Mesenchymal stem cell (in vitro differentiated cells and primary cell): ENCODE measurements around the gene ADGRV1.
"Not testable (repeated sequence)": the region's sequence is repeated elsewhere in the genome, so short reads cannot be mapped to it uniquely, and the experiment has no call there.

Source experiments
- DNase-seq: peaks from one replicate; pipeline ENCODE4 v3.0.0-alpha.2; 2013
- H2AFZ ChIP-seq: one replicate; pipeline ENCODE4 v1.6.1; 2013; ENCODE audit warnings: low read depth, mild to moderate bottlenecking, control low read depth, inconsistent platforms, low read length, moderate library complexity
- H2AK5ac ChIP-seq: 2 replicates; pipeline ENCODE4 v1.6.1; 2013; ENCODE audit warnings: low read length, moderate library complexity, mild to moderate bottlenecking, inconsistent platforms; ENCODE audit not compliant: severe bottlenecking
- H2BK120ac ChIP-seq: one replicate; pipeline ENCODE4 v1.6.1; 2013; ENCODE audit warnings: low read depth, mild to moderate bottlenecking, inconsistent platforms, low read length, moderate library complexity
- H2BK12ac ChIP-seq, 2 experiments: one replicate each; pipeline ENCODE4 v1.6.1; 2013; ENCODE audit warnings: inconsistent platforms in 2 of 2, low read length in 2 of 2, mild to moderate bottlenecking in 2 of 2, moderate library complexity in 2 of 2, control low read depth in 1 of 2
- H2BK15ac ChIP-seq: one replicate; pipeline ENCODE4 v1.6.1; 2013; ENCODE audit warnings: mild to moderate bottlenecking, low read depth, inconsistent platforms; ENCODE audit not compliant: poor library complexity, severe bottlenecking
- H2BK5ac ChIP-seq: 2 replicates; pipeline ENCODE4 v1.6.1; 2013; ENCODE audit warnings: low read depth, mild to moderate bottlenecking, low read length, control low read depth, inconsistent platforms; ENCODE audit not compliant: poor library complexity, severe bottlenecking
- H3K14ac ChIP-seq, 2 experiments: one replicate each; pipeline ENCODE4 v1.6.1; 2013; ENCODE audit warnings: inconsistent platforms in 2 of 2, low read length in 2 of 2, control low read depth in 1 of 2, mild to moderate bottlenecking in 1 of 2, moderate library complexity in 1 of 2
- H3K18ac ChIP-seq, 2 experiments: one replicate each; pipeline ENCODE4 v1.6.1; 2013; ENCODE audit warnings: inconsistent platforms in 2 of 2, low read length in 2 of 2, control low read depth in 1 of 2, low read depth in 1 of 2, mild to moderate bottlenecking in 1 of 2
- H3K23ac ChIP-seq, 2 experiments: one replicate each; pipeline ENCODE4 v1.6.1; 2013; ENCODE audit warnings: inconsistent platforms in 2 of 2, low read length in 2 of 2, mild to moderate bottlenecking in 2 of 2, moderate library complexity in 2 of 2, control low read depth in 1 of 2
- H3K27ac ChIP-seq: 2 replicates; pipeline ENCODE4 v1.5.1; 2013; ENCODE audit warnings: mild to moderate bottlenecking, moderate library complexity, low read length, control low read depth, inconsistent platforms; ENCODE audit not compliant: poor library complexity, severe bottlenecking
- H3K27me3 ChIP-seq, 2 experiments: 2 replicates each; pipeline versions ENCODE4 v1.6.1 to v1.7.0; 2013; ENCODE audit warnings: low read length in 2 of 2, mild to moderate bottlenecking in 2 of 2, moderate library complexity in 2 of 2, control low read depth in 1 of 2, inconsistent platforms in 1 of 2; ENCODE audit not compliant: control insufficient read depth in 1 of 2, insufficient read depth in 1 of 2
- H3K36me3 ChIP-seq, 2 experiments: 2 replicates each; pipeline versions ENCODE4 v1.6.1 to v1.7.0; 2013; ENCODE audit warnings: low read length in 2 of 2, control low read depth in 1 of 2, inconsistent platforms in 1 of 2, low read depth in 1 of 2, mild to moderate bottlenecking in 1 of 2; ENCODE audit not compliant: insufficient read depth in 2 of 2, control insufficient read depth in 1 of 2
- H3K4ac ChIP-seq, 2 experiments: one replicate each; pipeline ENCODE4 v1.6.1; 2013; ENCODE audit warnings: inconsistent platforms in 2 of 2, low read length in 2 of 2, mild to moderate bottlenecking in 2 of 2, moderate library complexity in 2 of 2, control low read depth in 1 of 2, low read depth in 1 of 2
- H3K4me1 ChIP-seq: 2 replicates; pipeline ENCODE4 v1.6.1; 2013; ENCODE audit warnings: low read depth, low read length, control low read depth; ENCODE audit not compliant: control insufficient read depth, insufficient read depth
- H3K4me2 ChIP-seq: 2 replicates; pipeline ENCODE4 v1.6.1; 2013; ENCODE audit warnings: low read length, mild to moderate bottlenecking, inconsistent platforms; ENCODE audit not compliant: poor library complexity, severe bottlenecking
- H3K4me3 ChIP-seq, 2 experiments: 2 replicates each; pipeline versions ENCODE4 v1.5.1 to v1.7.0; 2013; ENCODE audit warnings: low read length in 2 of 2, mild to moderate bottlenecking in 2 of 2, control low read depth in 1 of 2, low read depth in 1 of 2; ENCODE audit not compliant: insufficient read depth in 1 of 2
- H3K79me1 ChIP-seq: replicated peaks from 2 replicates; pipeline ENCODE4 v1.6.1; 2013; ENCODE audit warnings: mild to moderate bottlenecking, control low read depth, low read length, inconsistent platforms; ENCODE audit not compliant: poor library complexity, severe bottlenecking
- H3K9ac ChIP-seq: 2 replicates; pipeline ENCODE4 v1.7.0; 2013; ENCODE audit warnings: mild to moderate bottlenecking, low read length, moderate library complexity
- H3K9me3 ChIP-seq: 2 replicates; pipeline ENCODE4 v1.7.0; 2013; ENCODE audit warnings: mild to moderate bottlenecking, low read length; ENCODE audit not compliant: control insufficient read depth
- H4K8ac ChIP-seq: one replicate; pipeline ENCODE4 v1.6.1; 2013; ENCODE audit warnings: inconsistent platforms, mild to moderate bottlenecking, low read length, moderate library complexity
- H4K91ac ChIP-seq: one replicate; pipeline ENCODE4 v1.6.1; 2013; ENCODE audit warnings: mild to moderate bottlenecking, low read length, inconsistent platforms
- WGBS: methylation state at CpG from one replicate; pipeline ENCODE4 v1.1.7; 2013; ENCODE audit warnings: mixed read lengths; 5-methylcytosine and 5-hydroxymethylcytosine counted together

The ADGRV1 gene

DNA sequence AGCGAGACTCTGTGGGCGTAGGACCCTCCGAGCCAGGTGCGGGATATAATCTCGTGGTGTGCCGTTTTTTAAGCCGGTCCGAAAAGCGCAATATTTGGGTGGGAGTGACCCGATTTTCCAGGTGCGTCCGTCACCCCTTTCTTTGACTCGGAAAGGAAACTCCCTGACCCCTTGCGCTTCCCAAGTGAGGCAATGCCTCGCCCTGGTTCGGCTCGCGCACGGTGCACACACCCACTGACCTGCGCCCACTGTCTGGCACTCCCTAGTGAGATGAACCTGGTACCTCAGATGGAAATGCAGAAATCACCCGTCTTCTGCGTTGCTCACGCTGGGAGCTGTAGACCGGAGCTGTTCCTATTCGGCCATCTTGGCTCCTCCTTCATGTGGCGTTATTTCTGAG, 263.5 kb downstream of the ADGRV1 start:
- H3K4me2 ChIP-seq, H2AFZ ChIP-seq, H3K36me3 ChIP-seq, H3K9ac ChIP-seq, H2BK5ac ChIP-seq, H3K4ac ChIP-seq, H3K27ac ChIP-seq, H2BK120ac ChIP-seq, H2AK5ac ChIP-seq, H3K4me3 ChIP-seq, H3K4me1 ChIP-seq, H3K9me3 ChIP-seq, H4K91ac ChIP-seq, H3K27me3 ChIP-seq, H2BK12ac ChIP-seq, H3K14ac ChIP-seq, H3K23ac ChIP-seq, H3K79me1 ChIP-seq, H4K8ac ChIP-seq, H3K18ac ChIP-seq, H2BK15ac ChIP-seq, DNase-seq: not testable (repeated sequence)
- 95% methylated on average over 21 of the region's 26 CpGs for WGBS

DNA sequence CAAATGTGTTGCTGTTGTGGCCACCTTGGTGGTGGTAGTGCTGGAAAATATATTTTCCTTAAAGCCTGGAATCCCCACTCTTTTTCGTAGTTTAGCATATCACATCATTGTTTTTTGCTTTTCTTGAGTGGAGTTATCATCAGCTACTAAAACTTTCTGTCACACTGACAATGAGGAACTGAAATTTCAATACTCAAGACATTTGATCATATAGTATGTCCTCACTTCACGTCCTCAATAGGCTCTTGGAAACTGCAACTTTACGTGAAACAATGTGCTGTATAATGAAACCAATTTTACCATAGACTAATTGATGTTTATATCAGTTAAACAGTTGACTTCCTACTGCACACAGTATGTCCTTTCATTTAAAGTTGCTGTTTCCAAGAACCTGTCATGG, 265.8 kb downstream of the ADGRV1 start:
- 84% methylated on average over 2 of the region's 3 CpGs for WGBS
- no peak overlapping the region for H3K14ac ChIP-seq
- H3K9me3 ChIP-seq, result no peaks in the 10 kb centered on the region

DNA sequence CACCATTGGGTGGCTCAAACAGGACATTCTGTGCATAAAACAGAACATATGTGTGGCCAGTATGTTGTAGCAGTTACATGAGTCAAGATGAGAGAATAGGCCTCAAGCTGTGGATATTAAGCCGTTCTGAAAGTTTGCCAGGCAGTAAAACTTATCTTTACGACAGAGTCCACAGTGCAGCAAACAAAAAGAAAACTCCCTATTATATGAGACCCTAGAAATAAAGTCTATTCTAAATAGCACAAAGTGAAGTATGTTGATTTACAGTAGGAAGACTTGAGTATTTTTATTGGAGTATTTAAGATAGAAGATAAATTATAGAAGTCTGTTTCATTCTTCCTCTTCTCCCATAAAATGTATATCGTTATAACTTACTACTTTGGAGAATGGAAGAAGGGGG, 271.5 kb downstream of the ADGRV1 start:
- H3K4me2 ChIP-seq, result no peak overlapping the region
- no peak overlapping the region for H3K23ac ChIP-seq
- H3K27me3 ChIP-seq, result no peaks in the 10 kb centered on the region
- H2AFZ ChIP-seq, result no peak overlapping the region
- 60% methylated on average over 1 of the region's 3 CpGs for WGBS
- no peak overlapping the region for H2AK5ac ChIP-seq
- no peak overlapping the region for H3K9ac ChIP-seq
- no peak for DNase-seq
- no peaks in the 10 kb centered on the region for H3K9me3 ChIP-seq
- H3K4ac ChIP-seq, result no peak overlapping the region
- H3K4me3 ChIP-seq, result no peak overlapping the region
- no peak overlapping the region for H2BK15ac ChIP-seq
- H4K91ac ChIP-seq, result no peak overlapping the region
- no peak overlapping the region for H2BK12ac ChIP-seq
- no peak overlapping the region for H3K18ac ChIP-seq
- H3K27ac ChIP-seq, result no peak overlapping the region
- H4K8ac ChIP-seq, result no peak overlapping the region
- H3K4me1 ChIP-seq, result no peaks in the 10 kb centered on the region
- no peaks in the 10 kb centered on the region for H3K79me1 ChIP-seq
- no peak overlapping the region for H3K14ac ChIP-seq
- H2BK5ac ChIP-seq, result no peak overlapping the region
- H2BK120ac ChIP-seq, result no peak overlapping the region
- no peaks in the 10 kb centered on the region for H3K36me3 ChIP-seq

More for the DNA sequence above, 265.8 kb downstream of the ADGRV1 start:
- Histone ChIP-seq H3K18ac (no peak overlapping the region), H2BK5ac (no peak overlapping the region), H3K23ac (no peak overlapping the region), H3K27me3 (no peaks in the 10 kb centered on the region), H3K9ac (no peak overlapping the region), H2BK120ac (no peak overlapping the region), H3K4me2 (no peak overlapping the region), H2AFZ (no peak overlapping the region), H3K36me3 (no peaks in the 10 kb centered on the region), H2BK12ac (no peak overlapping the region), H3K4me1 (no peaks in the 10 kb centered on the region), H3K27ac (no peak overlapping the region), H3K79me1 (no peaks in the 10 kb centered on the region), H4K91ac (no peak overlapping the region), H2AK5ac (no peak overlapping the region), H3K4ac (no peak overlapping the region), H2BK15ac (no peak overlapping the region), H3K4me3 (no peak overlapping the region), H4K8ac (no peak overlapping the region)
- DNase-seq, result no peak

DNA sequence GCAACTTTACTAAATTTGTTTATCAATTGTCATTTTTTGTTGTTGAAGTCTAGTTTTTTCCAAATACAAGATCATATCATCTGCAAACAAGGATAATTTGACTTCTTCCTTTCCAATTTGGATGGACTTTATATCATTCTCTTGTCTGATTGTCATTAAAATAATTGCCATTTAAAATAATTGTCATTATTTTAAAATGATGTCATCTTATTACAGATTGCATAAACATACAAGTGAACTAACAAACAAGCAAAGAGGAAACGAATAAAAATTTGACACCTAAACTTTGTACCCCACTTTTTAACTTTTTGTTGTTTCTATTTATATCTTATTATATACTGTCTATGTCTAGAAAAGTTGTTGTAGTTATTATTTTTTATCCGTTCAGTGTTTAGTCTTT, 275.2 kb downstream of the ADGRV1 start:
- Histone ChIP-seq H3K9ac (no peak overlapping the region), H4K91ac (no peak overlapping the region), H3K23ac (no peak overlapping the region), H3K4me1 (no peaks in the 10 kb centered on the region), H2BK12ac (no peak overlapping the region), H3K79me1 (no peaks in the 10 kb centered on the region), H3K14ac (no peak overlapping the region), H3K18ac (no peak overlapping the region), H3K27ac (no peak overlapping the region), H3K36me3 (no peaks in the 10 kb centered on the region), H2BK5ac (no peak overlapping the region), H2BK15ac (no peak overlapping the region), H3K9me3 (no peaks in the 10 kb centered on the region), H4K8ac (no peak overlapping the region), H2AK5ac (no peak overlapping the region), H2AFZ (no peak overlapping the region), H2BK120ac (no peak overlapping the region), H3K4me2 (no peak overlapping the region), H3K27me3 (no peaks in the 10 kb centered on the region), H3K4ac (no peak overlapping the region), H3K4me3 (no peak overlapping the region)
- no CpG with 5 or more reads among the region's 2 CpGs for WGBS
- DNase-seq, result no peak
